ENCODE measurements around the gene PRPF6.

Gene PRPF6

GRCh38 chr20:64074963-64075362 is 94.0 kb downstream of the PRPF6 start:
- DNase-seq (ENCODE audit: low read depth in 2 of 3, low spot score in 2 of 3) = no peak

- no peak for DNase-seq (ENCODE audit: low read depth in 2 of 3, low spot score in 2 of 3)
Observed at GRCh38 chr20:64075556-64075955, 94.6 kb downstream of the PRPF6 start.

- DNase-seq (ENCODE audit: low read depth in 2 of 3, low spot score in 2 of 3) = no peak
Observed at GRCh38 chr20:64076061-64076997, 95.4 kb downstream of the PRPF6 start.

- DNase-seq (ENCODE audit: low read depth in 2 of 3, low spot score in 2 of 3) = no peak
Observed at GRCh38 chr20:64077094-64077493, 96.2 kb downstream of the PRPF6 start.

- DNase-seq (ENCODE audit: low read depth in 2 of 3, low spot score in 2 of 3) = no peak
Observed at GRCh38 chr20:64077541-64077875, 96.6 kb downstream of the PRPF6 start.

GRCh38 chr20:64077876-64078551 is 97.1 kb downstream of the PRPF6 start:
- no peak for DNase-seq (ENCODE audit: low read depth in 2 of 3, low spot score in 2 of 3)

- DNase-seq (ENCODE audit: low read depth in 2 of 3, low spot score in 2 of 3) = no peak
Observed at GRCh38 chr20:64078934-64079272, 98.0 kb downstream of the PRPF6 start.

- DNase-seq (ENCODE audit: low read depth in 2 of 3, low spot score in 2 of 3) = peak in 1 of 3 experiments; percentile 59
Observed at GRCh38 chr20:64079273-64080012, 98.5 kb downstream of the PRPF6 start, which contains the start of gene RGS19. Gene RGS19 (minus strand): TSS chr20:64079518. CDS start chr20:64076886, 2,632 bp downstream.

- DNase-seq (ENCODE audit: low read depth in 2 of 3, low spot score in 2 of 3) = no peak
Observed at GRCh38 chr20:64080013-64080812, 99.3 kb downstream of the PRPF6 start, which contains the start of gene OPRL1. Gene OPRL1 (plus strand): TSS chr20:64080082. CDS start chr20:64092721, 12,639 bp downstream.

- no peak for DNase-seq (ENCODE audit: low read depth in 2 of 3, low spot score in 2 of 3)
Observed at GRCh38 chr20:64080813-64081623, 100.1 kb downstream of the PRPF6 start.

- DNase-seq (ENCODE audit: low read depth in 2 of 3, low spot score in 2 of 3) = no peak
Observed at GRCh38 chr20:64081624-64081964, 100.7 kb downstream of the PRPF6 start.

GRCh38 chr20:64082126-64082731 is 101.3 kb downstream of the PRPF6 start:
- no peak for DNase-seq (ENCODE audit: low read depth in 2 of 3, low spot score in 2 of 3)
